Globus pallidus (tissue), 1 donor: ENCODE results near the gene SERGEF.

Source experiments
- DNase-seq: peaks from one replicate; pipeline ENCODE4 v3.0.0-alpha.2; 2015; ENCODE audit warnings: low spot score

The SERGEF gene

DNA sequence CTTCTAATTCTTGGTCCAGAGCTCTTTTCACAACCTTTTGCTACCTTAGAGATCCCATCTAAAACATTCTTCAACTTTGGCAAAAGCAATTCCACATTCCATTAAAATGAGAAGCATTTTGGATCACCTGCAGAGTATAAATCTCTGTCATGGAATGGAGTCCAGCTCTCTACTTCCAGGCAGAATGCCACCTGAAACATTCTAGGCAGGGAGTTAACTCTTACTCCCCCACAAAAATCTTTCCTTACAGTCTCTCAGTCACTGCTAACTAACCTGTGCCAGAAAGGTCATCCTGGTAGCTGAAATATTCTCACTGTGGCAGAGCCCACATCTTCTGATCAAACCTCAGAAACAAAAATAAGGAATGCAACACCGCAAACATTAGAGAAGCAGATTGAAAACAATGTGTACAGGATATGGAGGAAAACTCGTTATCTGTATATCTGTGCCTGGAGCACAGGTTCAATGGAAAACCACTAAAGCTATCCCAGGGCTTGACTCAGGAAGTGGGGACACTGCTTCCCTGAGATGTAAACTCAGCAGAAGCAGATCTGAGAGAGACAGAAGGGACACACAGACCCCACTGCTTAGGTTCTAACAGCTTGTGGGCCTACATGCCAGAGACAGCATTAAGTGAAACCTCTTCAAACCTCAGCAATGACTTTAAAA lies 199.3 kb downstream of the SERGEF start:
- DNase-seq, result no peak

DNA sequence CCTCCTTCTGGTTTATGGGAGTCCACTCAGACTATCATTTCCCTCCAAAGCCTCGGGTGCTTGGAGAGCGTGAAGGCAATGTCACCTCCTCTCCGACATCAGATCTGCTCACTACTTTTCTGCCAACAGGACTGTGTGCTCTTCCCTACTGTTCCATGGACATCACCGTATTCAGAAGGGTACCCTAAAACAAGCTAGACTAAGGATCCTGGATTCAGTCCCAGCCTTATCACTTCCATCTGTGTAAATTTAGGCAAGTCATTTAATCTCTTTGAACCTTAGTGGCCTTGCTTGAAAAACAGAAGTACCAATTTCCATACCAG lies 200.0 kb downstream of the SERGEF start:
- DNase-seq, result no peak

DNA sequence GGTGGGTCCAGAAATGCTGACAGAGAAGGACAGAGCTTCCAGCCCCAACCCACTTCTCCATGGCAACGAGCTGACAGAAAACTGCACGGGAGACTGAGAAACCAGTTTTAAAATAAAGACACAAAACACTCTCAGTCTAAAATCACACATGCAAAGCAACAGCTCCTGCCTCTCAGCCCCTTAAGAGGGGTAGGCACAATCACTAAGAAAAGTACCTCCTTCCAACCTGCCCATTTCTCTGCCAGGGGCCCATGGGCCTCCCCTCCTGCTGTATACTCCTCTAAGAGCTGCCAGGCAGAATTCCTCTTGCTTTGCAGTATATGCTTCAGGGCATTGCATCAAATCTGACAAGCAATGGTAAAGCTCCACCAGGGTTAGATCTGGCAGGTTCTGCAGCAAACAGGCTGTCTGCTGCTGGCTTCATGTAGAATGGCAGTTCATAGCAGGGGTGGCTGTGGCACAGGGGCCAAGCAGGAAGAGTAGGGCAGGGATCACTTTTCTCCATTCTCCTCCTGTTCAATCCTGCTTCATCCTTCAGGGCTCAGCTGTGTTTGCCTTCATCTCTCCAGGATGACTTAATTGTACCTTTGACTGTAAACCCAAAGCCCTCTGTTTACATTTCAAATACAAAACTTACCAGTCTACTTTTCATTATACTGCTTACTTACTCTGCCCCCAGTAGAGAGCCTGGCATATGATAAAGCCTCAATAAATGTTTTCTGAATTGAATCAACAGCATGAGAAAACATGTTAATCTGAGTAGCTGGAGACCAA lies 200.6 kb downstream of the SERGEF start:
- DNase-seq, result no peak

DNA sequence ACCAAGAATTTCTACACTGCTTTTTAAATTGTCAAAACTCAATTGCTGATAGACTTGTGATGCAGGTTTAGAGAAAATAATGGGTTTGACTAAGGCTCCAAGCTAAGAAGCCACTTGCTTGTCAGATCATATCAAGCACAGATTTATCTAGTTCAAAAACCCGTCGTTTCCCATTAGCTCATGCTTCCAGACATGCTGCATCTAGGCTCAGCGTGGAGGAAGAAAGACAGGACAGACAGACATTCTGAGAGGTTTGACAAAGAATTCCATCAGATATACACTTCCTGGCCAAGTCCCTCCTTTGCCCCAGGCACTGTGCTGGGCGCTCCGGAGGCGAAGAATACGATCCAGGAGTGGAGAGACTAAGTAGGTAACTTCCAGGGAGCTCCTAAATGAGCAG lies 201.5 kb downstream of the SERGEF start:
- no peak for DNase-seq

DNA sequence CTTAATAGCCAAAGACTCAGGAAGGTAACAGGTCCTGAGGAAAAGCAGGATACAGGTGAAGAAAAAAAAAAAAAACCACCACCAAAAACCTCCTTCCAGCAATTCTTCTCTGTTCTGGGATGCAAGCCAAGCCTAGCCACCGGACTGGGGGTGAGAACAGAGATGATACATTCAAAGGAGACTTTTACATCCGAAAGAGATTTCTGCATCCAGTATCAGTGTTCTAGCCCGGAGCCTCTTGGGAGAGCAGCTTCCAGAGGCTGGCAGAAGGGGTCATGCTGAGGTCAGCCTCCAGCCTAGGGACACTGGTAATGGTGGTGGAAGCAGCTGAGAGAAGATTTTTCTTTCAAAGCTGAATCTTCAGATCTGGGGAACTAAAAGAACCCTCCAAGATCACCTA lies 202.1 kb downstream of the SERGEF start:
- peak; percentile 9 for DNase-seq

DNA sequence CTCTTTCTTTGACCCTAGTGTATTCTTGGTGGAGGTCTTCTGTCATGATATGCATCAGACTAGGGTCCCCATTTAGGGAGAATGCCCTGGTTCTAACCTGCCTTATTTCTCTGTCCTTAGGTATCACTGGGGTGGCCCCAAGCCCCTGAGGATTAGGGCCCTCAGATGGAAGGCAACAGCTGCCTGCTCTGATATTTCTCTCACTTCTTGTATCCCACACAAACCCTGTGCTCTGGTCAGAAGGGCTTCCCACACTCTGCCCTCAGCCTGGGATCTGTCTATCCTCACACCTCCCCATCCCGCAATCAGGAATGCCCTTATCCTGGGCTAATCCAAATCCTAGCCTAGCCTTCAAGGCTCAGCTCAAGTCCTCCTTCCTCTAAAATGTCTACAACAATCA lies 202.8 kb downstream of the SERGEF start:
- no peak for DNase-seq

- no peak for DNase-seq
These were observed 205.8 kb downstream of the SERGEF start for GRCh38 chr11:17807034-17807433.

DNA sequence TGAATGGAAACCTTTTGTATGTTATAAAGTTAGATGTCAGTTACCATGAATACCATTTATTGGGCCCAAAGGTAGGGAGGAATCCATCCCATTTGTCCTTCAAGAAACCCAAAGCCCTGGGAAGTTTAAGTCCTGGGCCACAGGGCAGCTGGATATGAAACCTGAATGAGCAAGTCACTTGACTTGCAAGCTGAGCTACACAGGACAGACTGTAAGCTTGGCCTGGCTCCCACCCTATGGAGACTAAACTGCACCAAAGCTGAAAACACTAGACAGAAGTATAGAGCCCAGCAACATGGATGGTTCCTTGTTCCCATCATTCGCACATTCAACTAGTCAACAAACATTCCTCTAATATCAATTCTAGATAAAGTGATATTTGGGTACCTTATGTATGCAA lies 207.0 kb downstream of the SERGEF start:
- DNase-seq, result no peak

DNA sequence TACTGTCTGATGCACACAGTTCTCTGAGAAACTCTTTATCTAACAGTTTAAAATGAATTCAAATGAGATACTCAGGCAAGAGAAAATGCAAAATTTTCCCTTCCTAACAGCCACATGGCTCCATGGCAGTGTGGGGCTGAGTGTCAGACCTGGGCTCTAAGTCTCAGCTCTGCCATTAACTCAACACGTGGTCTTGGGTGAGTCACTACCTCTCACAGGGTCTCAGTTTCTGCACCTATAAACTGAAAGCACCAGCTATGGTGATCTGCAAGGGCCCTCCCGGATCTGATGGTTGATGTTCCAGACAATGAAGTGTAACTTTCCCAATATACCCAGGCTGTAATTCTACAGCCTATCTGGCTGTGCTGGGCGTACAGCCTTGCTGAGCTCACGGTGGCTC lies 207.8 kb downstream of the SERGEF start:
- no peak for DNase-seq

GRCh38 chr11:17803754-17804334 lies 209.0 kb downstream of the SERGEF start:
- no peak for DNase-seq

- no peak for DNase-seq
These were observed 210.4 kb downstream of the SERGEF start for GRCh38 chr11:17802491-17802890.

DNA sequence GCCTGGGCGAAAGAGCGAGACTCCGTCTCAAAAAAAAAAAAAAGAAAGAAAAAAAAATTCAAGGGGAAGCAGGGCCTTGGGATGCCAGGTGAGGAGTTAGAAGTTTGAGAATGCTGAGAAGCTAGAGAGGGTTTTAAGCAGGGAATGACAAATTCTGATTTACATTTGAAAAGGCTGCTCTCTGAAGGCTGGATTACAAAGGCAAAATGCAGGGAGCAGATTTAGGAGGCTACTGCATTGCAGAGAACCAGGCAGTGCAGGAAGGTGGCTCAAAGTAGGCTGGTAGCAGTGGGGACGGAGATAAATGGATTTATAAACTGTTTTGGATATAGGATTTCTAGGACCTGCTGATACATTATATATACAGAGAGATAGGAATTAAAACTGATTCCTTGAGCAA lies 211.7 kb downstream of the SERGEF start:
- DNase-seq, result no peak

DNA sequence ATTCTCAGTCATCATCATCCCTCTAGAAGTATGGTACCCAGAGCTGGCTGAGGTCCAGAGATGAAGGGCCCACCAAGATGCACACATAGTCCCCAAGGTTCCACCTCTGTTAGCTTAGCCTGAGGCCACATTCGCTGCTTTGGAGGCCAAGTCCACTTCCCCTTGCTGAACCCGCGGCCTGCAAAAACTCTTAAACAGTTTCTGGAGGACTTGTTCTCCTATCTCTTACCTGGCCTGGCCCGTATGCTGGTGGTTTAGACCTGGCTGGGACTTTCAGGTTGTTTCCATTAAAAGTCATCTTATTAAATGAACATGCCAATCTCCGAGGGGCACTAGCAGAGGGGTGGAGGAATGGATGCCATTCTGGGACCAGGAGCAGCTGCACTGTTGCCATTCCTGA lies 213.7 kb downstream of the SERGEF start:
- DNase-seq, result no peak

DNA sequence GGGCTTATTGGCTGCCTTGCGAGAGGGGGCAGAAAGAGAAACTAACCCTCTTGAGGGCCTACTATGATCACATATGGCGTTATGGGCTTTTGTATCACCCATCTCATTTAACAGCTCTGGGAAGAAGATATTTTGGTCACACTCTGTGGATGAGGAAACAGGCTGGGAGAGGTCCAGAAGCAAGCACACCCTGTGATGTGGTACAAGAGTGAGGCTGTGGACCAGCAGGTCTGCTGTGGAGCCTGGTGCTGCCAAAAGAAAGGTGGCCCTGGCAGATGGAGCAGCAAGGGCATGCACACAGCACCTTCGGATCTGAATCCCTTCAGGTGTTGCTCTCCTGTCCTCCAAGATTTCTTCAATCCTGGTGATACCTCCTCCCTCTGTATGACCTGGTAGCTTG lies 214.1 kb downstream of the SERGEF start:
- DNase-seq, result no peak

- DNase-seq, result no peak
These were observed 214.6 kb downstream of the SERGEF start for GRCh38 chr11:17798253-17798652.

- no peak for DNase-seq
These were observed 216.7 kb downstream of the SERGEF start for GRCh38 chr11:17796154-17796553.

- DNase-seq, result no peak
These were observed 217.9 kb downstream of the SERGEF start for GRCh38 chr11:17794981-17795380.

- DNase-seq, result no peak
These were observed 219.1 kb downstream of the SERGEF start for GRCh38 chr11:17793642-17794170.

DNA sequence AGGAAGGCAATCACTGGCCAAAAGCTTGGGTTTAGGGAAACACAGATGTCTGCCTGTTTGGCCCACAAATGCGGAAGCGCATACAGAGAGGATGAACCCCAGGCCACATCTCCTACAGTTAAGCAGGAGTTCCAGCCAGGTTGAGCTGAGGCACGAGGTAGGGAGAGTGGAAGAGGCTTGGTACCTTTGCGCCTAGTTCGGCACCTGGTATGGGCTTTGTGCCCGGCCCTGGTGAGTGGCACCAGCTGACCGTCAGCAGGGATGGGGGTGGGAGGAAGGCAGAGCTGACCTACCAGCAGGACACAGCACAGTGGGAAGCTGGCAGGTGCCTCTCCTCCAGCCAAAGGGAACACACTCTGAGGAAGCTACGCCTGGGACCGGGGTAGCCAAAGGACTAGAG lies 220.7 kb downstream of the SERGEF start:
- no peak for DNase-seq

GRCh38 chr11:17791144-17791543 lies 221.7 kb downstream of the SERGEF start:
- no peak for DNase-seq

DNA sequence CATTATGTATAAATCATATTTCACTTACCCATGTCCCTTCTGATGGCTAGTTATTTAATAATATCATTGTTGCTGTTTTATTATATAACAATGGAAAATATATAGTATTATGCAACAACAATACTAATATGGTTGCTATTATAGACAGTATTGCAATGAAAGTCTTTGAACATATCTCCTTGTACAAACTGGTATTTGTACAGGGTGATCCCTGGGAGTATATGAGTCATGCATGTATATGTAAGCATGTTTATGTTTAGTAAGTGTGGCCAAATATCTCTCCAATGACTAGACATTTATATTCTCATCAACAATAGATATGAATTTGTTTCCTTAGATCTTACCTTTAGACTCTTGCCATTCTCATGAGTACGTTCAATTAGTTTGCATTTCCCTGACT lies 222.4 kb downstream of the SERGEF start:
- no peak for DNase-seq

DNA sequence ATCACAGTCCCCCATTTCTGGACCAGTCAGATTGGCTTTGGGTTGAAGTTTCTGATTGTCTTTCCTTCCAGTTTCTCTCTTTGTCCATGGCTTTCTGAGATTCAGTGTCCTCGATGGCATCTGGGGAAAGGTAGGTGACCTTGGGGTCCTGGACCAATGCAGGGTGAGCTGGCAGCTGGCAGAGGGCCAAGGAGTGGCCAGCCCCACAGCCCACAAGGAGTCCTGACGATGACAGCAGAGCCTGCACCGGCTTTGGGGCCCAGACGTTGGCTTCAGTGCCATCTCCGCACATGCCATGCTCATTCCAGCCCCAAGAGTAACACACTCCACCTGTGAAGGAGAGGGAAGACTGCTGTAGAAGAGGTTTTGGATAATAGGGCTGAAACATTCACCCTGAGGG lies 224.8 kb downstream of the SERGEF start:
- DNase-seq, result no peak

DNA sequence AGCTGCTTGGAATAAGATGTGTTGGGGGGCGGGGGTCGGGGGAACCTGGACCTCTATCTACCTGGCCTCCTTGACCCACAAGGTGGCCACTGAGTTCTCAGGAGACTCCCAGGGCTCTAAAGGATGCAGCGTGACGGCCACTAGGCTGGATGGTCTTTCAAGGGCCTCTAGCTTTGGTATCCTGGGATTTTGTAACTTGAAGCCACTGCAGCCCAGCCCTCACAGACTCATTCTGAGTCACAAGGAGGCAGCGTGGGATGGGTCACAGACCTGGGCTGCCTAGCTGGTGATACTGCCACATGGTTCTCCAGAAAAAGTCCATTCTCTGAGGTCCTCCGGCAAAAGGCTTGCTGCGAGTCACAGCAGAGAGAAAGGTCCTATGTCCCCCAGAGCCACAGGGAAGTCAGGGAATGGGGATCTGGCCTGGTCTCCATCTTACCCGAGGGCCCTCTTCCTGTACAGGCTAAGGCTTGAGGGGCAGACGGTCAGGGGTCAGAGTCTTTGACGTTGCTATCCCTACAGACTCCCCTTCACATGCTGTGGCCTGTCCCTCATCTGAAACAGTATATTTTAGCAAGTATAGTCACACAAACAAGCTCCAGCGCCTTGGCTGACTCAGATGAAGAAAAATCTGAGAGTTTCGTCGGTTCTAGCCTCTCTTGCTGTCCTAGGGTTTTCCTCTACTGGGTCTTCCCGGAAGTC lies 225.9 kb downstream of the SERGEF start:
- DNase-seq, result no peak
